ENCODE data around the gene VPS37C.
"Not testable (repeated sequence)": the region's sequence is repeated elsewhere in the genome, so short reads cannot be mapped to it uniquely, and the experiment has no call there.

Gene VPS37C

DNA sequence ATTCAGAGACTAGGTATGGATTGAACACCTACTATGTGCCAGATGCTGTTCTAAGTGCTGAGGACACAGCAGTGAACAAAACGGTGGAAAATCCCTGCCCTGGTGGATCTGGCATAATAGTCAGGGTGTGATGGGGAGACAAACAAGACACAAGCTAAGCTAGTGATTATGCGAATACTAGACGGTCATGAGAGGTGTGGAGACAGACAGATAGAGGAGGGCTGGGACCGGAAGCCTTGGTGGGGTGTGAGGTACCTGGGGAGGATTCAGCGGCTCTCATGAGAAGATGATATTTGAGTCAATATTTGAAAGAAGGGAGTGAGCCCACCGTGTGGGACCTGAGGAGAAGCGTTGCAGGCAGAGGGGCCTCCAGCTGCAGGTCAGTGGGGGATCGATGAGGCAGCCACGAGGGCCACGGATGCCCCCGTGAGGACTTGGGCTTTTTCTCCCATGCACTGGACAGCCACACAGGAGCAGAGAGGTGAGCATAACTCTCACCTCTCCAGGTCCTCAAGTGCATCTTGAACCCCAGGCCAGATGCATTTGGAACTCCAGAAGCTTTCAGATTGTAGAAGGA, 54.2 kb downstream of the VPS37C start:
- H3K4me1 ChIP-seq (ENCODE audit: control insufficient read depth, insufficient read depth, low read length, poor library complexity, severe bottlenecking) = no peaks in the 10 kb centered on the region
- no peaks in the 10 kb centered on the region for H3K36me3 ChIP-seq (ENCODE audit: control insufficient read depth, insufficient read depth, low read length)
- WGBS, 2 experiments (ENCODE audit: insufficient coverage in 2 of 2) = 88 to 91% methylated on average over 11 of the region's 11 CpGs
- H3K27ac ChIP-seq (ENCODE audit: low read depth, low read length, severe bottlenecking) = no peak overlapping the region
- H3K4me3 ChIP-seq (ENCODE audit: extremely low read depth, insufficient read depth, low read length, poor library complexity, severe bottlenecking) = no peak overlapping the region
- no peaks in the 10 kb centered on the region for H3K9me3 ChIP-seq (ENCODE audit: control insufficient read depth, low read length)

DNA sequence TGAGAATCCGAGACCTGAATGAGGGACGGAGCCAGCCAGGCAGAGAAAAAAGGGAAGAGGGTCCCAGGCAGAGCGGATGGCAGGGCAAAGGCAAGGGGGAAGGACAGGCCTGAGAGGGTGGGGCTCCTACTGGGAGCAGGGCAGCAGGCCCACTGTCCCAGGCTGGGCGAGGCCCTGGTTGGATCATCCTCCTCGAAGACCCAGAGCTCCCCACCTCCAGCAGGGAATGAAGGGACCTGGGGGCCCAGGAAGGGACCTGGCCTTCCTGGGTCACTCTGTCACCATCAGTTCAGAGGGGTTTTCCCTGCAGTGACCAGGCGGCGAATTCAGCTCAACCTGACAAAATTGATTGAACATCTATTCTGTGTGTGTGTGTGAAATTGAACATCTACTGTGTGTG, 54.9 kb downstream of the VPS37C start:
- Histone ChIP-seq H3K36me3 (ENCODE audit: control insufficient read depth, insufficient read depth, low read length) (no peaks in the 10 kb centered on the region), H3K27ac (ENCODE audit: low read depth, low read length, severe bottlenecking) (no peak overlapping the region), H3K9me3 (ENCODE audit: control insufficient read depth, low read length) (no peaks in the 10 kb centered on the region), H3K4me1 (ENCODE audit: control insufficient read depth, insufficient read depth, low read length, poor library complexity, severe bottlenecking) (no peaks in the 10 kb centered on the region), H3K4me3 (ENCODE audit: extremely low read depth, insufficient read depth, low read length, poor library complexity, severe bottlenecking) (no peak overlapping the region)
- WGBS, 2 experiments (ENCODE audit: insufficient coverage in 2 of 2) = 81 to 91% methylated on average over 6 to 7 of the region's 7 CpGs

DNA sequence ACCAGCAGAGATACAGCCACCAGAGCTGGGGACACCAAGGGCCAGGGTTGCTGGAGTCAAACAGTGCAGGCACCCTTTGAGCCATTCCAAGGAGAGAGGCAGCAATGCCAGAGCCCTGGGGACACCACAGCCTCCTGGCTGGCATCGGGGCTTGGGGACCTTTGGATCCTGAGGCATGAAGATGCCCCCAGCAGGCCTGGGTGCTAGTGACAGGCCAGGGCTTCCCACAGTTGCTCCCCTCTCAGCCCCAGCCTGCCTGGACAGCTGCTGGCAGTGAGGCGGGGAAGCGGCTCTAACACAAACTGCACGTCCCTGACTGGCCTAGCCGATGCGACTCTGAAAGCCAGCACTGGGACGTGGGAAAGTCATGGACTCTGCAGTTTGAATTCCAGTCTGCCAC, 56.3 kb downstream of the VPS37C start:
- H3K9me3 ChIP-seq (ENCODE audit: control insufficient read depth, low read length) = no peaks in the 10 kb centered on the region
- no peaks in the 10 kb centered on the region for H3K36me3 ChIP-seq (ENCODE audit: control insufficient read depth, insufficient read depth, low read length)
- no peak overlapping the region for H3K27ac ChIP-seq (ENCODE audit: low read depth, low read length, severe bottlenecking)
- WGBS, 2 experiments (ENCODE audit: insufficient coverage in 2 of 2) = 96 to 97% methylated on average over 7 of the region's 7 CpGs
- no peak overlapping the region for H3K4me3 ChIP-seq (ENCODE audit: extremely low read depth, insufficient read depth, low read length, poor library complexity, severe bottlenecking)
- no peaks in the 10 kb centered on the region for H3K4me1 ChIP-seq (ENCODE audit: control insufficient read depth, insufficient read depth, low read length, poor library complexity, severe bottlenecking)

DNA sequence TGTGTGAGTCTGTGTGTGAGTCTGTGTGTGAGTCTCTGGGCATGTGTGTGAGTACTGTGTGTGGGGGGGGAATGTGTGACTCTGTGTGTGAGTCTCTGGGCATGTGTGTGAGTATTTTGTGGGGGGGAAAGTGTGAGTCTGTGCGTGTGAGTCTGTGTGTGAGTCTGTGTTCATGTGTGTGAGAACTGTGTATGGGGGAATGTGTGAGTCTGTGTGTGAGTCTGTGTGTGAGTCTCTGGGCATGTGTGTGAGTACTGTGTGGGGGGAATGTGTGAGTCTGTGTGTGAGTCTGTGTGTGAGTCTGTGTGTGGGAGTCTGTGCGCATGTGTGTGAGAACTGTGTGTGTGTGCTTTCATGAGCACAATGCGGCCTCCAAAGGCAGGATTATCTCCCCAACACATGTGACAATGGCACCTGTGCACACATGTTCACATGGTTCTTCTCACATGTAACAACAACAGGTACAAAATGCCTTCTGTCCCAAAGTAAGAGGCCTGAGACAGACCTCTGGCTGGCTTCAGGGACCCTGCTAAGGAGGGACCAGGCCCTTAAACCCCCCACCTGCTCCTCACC, 57.3 kb downstream of the VPS37C start:
- Histone ChIP-seq H3K9me3 (ENCODE audit: control insufficient read depth, low read length) (no peaks in the 10 kb centered on the region), H3K36me3 (ENCODE audit: control insufficient read depth, insufficient read depth, low read length) (no peaks in the 10 kb centered on the region), H3K4me1 (ENCODE audit: control insufficient read depth, insufficient read depth, low read length, poor library complexity, severe bottlenecking) (no peaks in the 10 kb centered on the region), H3K4me3 (ENCODE audit: extremely low read depth, insufficient read depth, low read length, poor library complexity, severe bottlenecking) (no peak overlapping the region), H3K27ac (ENCODE audit: low read depth, low read length, severe bottlenecking) (no peak overlapping the region)
- 86 to 100% methylated on average over 1 of the region's 3 CpGs for WGBS, 2 experiments (ENCODE audit: insufficient coverage in 2 of 2)

DNA sequence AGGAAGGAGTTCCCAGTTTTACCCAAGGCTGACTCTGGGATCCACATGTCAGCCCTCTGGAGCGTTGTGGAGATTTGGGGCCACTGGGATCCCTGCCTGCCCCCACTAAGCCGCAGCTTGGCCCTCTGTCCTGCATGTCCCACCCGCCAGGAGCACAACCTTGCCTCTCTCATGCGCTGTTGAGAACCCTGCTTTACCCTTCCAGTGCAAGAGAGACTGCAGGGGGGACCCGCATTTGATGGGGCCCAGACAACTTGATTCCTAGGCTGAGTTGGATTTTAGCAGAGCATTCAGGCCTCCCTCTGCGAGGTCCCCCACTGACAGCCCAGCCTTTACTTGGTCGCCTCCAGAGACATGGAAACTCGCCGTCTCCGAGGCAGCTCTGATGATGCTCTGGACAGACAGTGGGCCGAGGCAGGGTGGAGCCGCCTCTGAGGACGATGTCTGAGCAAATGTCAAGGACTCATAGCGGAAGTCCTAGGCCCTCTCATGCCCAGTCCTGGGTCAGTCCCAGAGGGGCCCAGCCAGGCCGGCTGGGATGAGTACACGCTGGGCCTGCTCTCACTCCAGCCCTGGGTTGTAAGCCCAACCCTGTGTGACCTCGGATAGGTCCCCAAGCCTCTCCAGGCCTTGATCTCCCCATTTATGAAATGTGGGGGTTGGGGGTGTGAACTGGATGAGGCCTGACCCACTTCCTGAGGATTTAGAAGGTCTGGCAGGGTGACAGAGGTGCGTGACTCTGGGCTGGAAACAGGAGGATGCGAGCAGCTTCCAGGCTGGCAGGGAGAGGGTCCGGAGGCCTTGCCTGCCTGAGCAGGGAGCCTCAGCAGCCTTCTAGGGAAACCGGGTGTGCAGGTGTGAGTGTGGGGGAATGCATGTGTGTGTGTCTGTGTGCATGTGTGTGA, 58.3 kb downstream of the VPS37C start:
- no peaks in the 10 kb centered on the region for H3K36me3 ChIP-seq (ENCODE audit: control insufficient read depth, insufficient read depth, low read length)
- H3K4me1 ChIP-seq (ENCODE audit: control insufficient read depth, insufficient read depth, low read length, poor library complexity, severe bottlenecking) = no peaks in the 10 kb centered on the region
- H3K9me3 ChIP-seq (ENCODE audit: control insufficient read depth, low read length) = no peaks in the 10 kb centered on the region
- WGBS, 2 experiments (ENCODE audit: insufficient coverage in 2 of 2) = 88 to 94% methylated on average over 21 of the region's 21 CpGs
- H3K27ac ChIP-seq (ENCODE audit: low read depth, low read length, severe bottlenecking) = no peak overlapping the region
- no peak overlapping the region for H3K4me3 ChIP-seq (ENCODE audit: extremely low read depth, insufficient read depth, low read length, poor library complexity, severe bottlenecking)

DNA sequence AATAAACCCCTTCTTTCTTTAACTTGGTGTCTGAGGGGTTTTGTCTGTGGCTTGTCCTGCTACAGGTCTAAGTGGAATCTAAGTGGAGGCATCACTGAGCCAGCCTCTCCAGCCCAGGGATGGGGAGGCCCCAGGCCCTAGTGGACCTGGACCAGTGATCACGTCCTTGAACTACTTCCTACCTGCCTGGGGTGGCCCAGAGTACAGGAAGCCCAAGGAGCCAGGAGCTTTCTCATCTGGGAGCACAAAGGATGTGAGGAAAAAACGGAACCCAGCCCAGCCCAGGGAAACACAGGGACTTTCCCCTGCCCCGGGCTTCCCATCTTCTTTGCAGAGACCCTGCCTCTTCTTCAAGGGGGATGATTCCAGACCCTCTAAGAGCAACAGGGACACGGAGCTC, 62.4 kb downstream of the VPS37C start:
- Histone ChIP-seq H3K4me1 (ENCODE audit: control insufficient read depth, insufficient read depth, low read length, poor library complexity, severe bottlenecking) (no peaks in the 10 kb centered on the region), H3K27ac (ENCODE audit: low read depth, low read length, severe bottlenecking) (no peak overlapping the region), H3K4me3 (ENCODE audit: extremely low read depth, insufficient read depth, low read length, poor library complexity, severe bottlenecking) (no peak overlapping the region), H3K36me3 (ENCODE audit: control insufficient read depth, insufficient read depth, low read length) (no peaks in the 10 kb centered on the region), H3K9me3 (ENCODE audit: control insufficient read depth, low read length) (no peaks in the 10 kb centered on the region)
- 78 to 92% methylated on average over 2 to 4 of the region's 4 CpGs for WGBS, 2 experiments (ENCODE audit: insufficient coverage in 2 of 2)

DNA sequence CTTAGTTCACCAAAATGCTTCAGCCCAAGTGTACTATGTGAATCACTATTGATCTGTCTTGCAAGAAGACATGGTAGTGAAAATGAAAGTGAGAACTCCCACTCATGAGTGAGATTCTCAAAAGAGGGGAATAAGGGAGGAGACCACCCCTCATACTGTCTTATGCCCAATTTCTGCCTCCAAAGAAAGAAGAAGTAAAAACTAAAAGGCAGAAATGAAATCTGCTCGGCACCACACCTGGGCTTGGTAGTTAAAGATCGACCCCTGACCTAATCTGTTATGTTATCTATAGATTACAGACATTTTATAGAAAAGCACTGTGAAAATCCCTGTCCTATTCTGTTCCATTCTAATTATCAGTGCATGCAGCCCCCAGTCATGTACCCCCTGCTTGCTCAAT, 63.0 kb downstream of the VPS37C start:
- H3K4me1 ChIP-seq (ENCODE audit: control insufficient read depth, insufficient read depth, low read length, poor library complexity, severe bottlenecking); H3K4me3 ChIP-seq (ENCODE audit: extremely low read depth, insufficient read depth, low read length, poor library complexity, severe bottlenecking); H3K27ac ChIP-seq (ENCODE audit: low read depth, low read length, severe bottlenecking); H3K36me3 ChIP-seq (ENCODE audit: control insufficient read depth, insufficient read depth, low read length); H3K9me3 ChIP-seq (ENCODE audit: control insufficient read depth, low read length): not testable (repeated sequence)
- no CpG with 5 or more reads among the region's 2 CpGs for WGBS, 2 experiments (ENCODE audit: insufficient coverage in 2 of 2)

DNA sequence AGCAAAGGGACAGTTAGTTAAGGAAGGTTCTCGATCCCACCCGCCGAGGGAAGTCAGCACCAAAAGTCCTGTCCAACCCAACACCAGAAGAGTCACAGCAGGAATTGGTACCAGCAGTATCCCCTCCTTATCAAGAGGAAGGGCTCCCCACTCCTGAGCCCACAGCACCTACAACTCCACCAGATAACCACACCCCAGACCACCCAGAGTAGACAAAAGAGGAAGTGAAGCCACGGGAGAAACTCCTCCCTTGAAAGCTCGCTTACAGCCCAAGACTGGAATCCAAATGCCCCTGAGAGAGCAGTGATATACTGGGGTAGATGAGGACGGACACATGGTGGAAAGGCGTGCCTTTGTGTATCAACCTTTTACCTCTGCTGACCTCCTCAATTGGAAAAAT, 66.2 kb downstream of the VPS37C start:
- WGBS, 2 experiments (ENCODE audit: insufficient coverage in 2 of 2) = 93 to 97% methylated on average over 4 to 7 of the region's 7 CpGs
- Histone ChIP-seq H3K4me3 (ENCODE audit: extremely low read depth, insufficient read depth, low read length, poor library complexity, severe bottlenecking) (no peak overlapping the region), H3K9me3 (ENCODE audit: control insufficient read depth, low read length) (peaks cover 10% of the 10 kb centered on the region), H3K36me3 (ENCODE audit: control insufficient read depth, insufficient read depth, low read length) (no peaks in the 10 kb centered on the region), H3K4me1 (ENCODE audit: control insufficient read depth, insufficient read depth, low read length, poor library complexity, severe bottlenecking) (peaks cover 14% of the 10 kb centered on the region), H3K27ac (ENCODE audit: low read depth, low read length, severe bottlenecking) (no peak overlapping the region)

DNA sequence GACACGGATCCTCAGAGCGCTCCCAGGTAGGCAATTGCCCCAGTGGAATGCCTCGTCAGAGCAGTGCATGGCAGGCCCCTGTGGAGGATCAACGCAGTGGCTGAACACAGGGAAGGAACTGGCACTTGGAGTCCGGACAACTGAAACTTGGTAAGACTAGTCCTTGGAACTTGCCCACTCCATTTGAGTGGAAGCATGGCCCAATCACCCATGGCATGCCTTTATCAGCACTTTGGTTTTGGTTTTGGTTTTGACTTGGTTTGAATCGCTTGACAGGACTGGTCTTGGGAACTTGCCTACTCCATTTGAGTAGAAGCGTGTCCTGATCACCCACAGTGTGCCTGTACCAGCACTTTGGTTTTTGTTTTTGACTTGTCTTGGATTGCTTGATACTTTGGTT, 67.1 kb downstream of the VPS37C start:
- 96 to 97% methylated on average over 6 of the region's 7 CpGs for WGBS, 2 experiments (ENCODE audit: insufficient coverage in 2 of 2)
- not testable (repeated sequence) for H3K4me3 ChIP-seq (ENCODE audit: extremely low read depth, insufficient read depth, low read length, poor library complexity, severe bottlenecking); H3K36me3 ChIP-seq (ENCODE audit: control insufficient read depth, insufficient read depth, low read length); H3K9me3 ChIP-seq (ENCODE audit: control insufficient read depth, low read length); H3K27ac ChIP-seq (ENCODE audit: low read depth, low read length, severe bottlenecking)
- H3K4me1 ChIP-seq (ENCODE audit: control insufficient read depth, insufficient read depth, low read length, poor library complexity, severe bottlenecking) = peaks cover 14% of the 10 kb centered on the region

DNA sequence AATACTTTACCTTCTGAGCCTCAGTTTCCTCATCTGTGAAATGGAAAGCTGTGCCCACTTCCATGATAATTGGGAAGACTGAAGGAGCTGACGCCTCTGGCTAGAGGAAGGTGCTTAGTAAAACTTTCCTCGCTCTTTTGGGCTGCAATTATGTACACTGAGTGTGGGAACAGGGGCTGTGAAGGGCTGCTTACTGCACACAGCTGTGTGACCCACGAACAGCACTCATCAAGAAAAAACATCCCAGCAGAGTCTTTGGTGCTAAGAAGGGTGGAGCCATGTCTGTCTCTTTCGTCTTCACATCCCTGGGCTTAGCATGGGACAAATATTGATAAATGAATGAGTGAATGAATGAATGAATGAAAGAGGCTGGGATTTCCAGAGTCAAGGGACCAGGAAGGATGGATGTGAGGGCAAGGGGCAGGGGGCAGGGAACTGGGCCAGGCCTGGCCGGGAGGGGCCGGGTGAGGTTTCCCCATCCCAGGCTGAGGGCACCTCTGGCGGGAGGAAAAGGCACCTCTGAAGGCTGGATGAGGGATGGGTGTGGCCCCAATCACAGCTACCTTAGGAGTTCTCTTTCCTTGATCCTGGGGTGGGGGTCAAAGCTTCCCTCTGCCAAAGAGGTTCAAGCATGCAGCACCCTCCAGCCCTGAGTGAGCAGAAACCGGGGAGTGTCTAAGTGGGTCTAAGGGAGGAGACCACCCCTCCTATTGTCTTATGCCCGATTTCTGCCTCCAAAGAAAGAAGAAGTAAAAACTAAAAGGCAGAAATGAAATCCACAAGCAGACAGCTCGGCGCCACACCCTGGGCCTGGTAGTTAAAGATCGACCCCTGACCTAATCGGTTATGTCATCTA, 68.1 kb downstream of the VPS37C start:
- 86 to 96% methylated on average over 6 to 7 of the region's 13 CpGs for WGBS, 2 experiments (ENCODE audit: insufficient coverage in 2 of 2)
- no peak overlapping the region for H3K27ac ChIP-seq (ENCODE audit: low read depth, low read length, severe bottlenecking)
- peaks cover 14% of the 10 kb centered on the region for H3K4me1 ChIP-seq (ENCODE audit: control insufficient read depth, insufficient read depth, low read length, poor library complexity, severe bottlenecking)
- H3K36me3 ChIP-seq (ENCODE audit: control insufficient read depth, insufficient read depth, low read length) = no peaks in the 10 kb centered on the region
- peaks cover 10% of the 10 kb centered on the region for H3K9me3 ChIP-seq (ENCODE audit: control insufficient read depth, low read length)
- H3K4me3 ChIP-seq (ENCODE audit: extremely low read depth, insufficient read depth, low read length, poor library complexity, severe bottlenecking) = no peak overlapping the region
